ENCODE results near the gene CERS2. TPM values are rescaled to one million over a fixed set of nuclear protein-coding genes. Genes with fewer than 3 reads are reported as not detected.
A peak's percentile ranks its signal among the peaks of the same experiment; 100 is the strongest.

The CERS2 gene
- total and polyA plus RNA-seq, 2 of the 13 experiments (the other 11 are each of a cell fraction or from before 2014, with no cell fraction given) = 269 to 298 TPM

GRCh38 chr1:151006327-151007052, 31.9 kb upstream of the CERS2 start, which contains the start of gene MINDY1 (continued):
- TF ChIP-seq ASH2L (IDR thresholded peaks at IDR 0.05; ENCODE audit: insufficient read length, low read depth, low read length) = peak; percentile 30
- peak; percentile 38 for TF ChIP-seq SRSF1 (optimal IDR thresholded peaks at IDR 0.05; ENCODE audit: low read depth, low read length)
- TF ChIP-seq KDM3A (CRISPR knock-in tag; IDR thresholded peaks at IDR 0.05; ENCODE audit: low read depth) = peak; percentile 67; the same call in 1 of the 2 replicates
- TF ChIP-seq ZNF710 (CRISPR knock-in tag; IDR thresholded peaks at IDR 0.05; ENCODE audit: borderline replicate concordance) = peak; percentile 97
- TF ChIP-seq ZNF773 (CRISPR knock-in tag; IDR thresholded peaks at IDR 0.05; ENCODE audit: borderline replicate concordance) = no peak
- no peak for TF ChIP-seq ZNF251 (CRISPR knock-in tag; IDR thresholded peaks at IDR 0.05)
- TF ChIP-seq ZFY (CRISPR knock-in tag; IDR thresholded peaks at IDR 0.05) = peak; percentile 9; the same call in 1 of the 2 replicates
- peak; percentile 23 for TF ChIP-seq CEBPG (CRISPR knock-in tag; IDR thresholded peaks at IDR 0.05)
- 0 out of 2 replicates have a peak, but pooled peaks have one; percentile 24 for TF ChIP-seq ZNF891 (CRISPR knock-in tag; IDR thresholded peaks at IDR 0.05)
- 0 out of 2 replicates have a peak, but pooled peaks have one; percentile 6 for TF ChIP-seq MTA1 (CRISPR knock-in tag; IDR thresholded peaks at IDR 0.05; ENCODE audit: borderline replicate concordance)
- peak; percentile 25; the same call in 1 of the 2 replicates for TF ChIP-seq MIER3 (CRISPR knock-in tag; IDR thresholded peaks at IDR 0.05; ENCODE audit: borderline replicate concordance)
- 0 out of 2 replicates have a peak, but pooled peaks have one; percentile 41 for TF ChIP-seq PITX1 (CRISPR knock-in tag; IDR thresholded peaks at IDR 0.05)
- TF ChIP-seq MAZ (IDR thresholded peaks at IDR 0.05; ENCODE audit: borderline replicate concordance, low read depth, low read length) = no peak
- TF ChIP-seq MAZ (CRISPR knock-in tag; IDR thresholded peaks at IDR 0.05; ENCODE audit: low read depth) = peak; percentile 3; the same call in 1 of the 2 replicates
- TF ChIP-seq ZNF263 (CRISPR knock-in tag; IDR thresholded peaks at IDR 0.05) = peak; percentile 94
- TF ChIP-seq KDM2A (CRISPR knock-in tag; IDR thresholded peaks at IDR 0.05; ENCODE audit: borderline replicate concordance, low read depth) = peak; percentile 41; the same call in 1 of the 2 replicates
- no peak for TF ChIP-seq TAF15 (IDR thresholded peaks at IDR 0.05; ENCODE audit: low read depth, low read length, poor library complexity, severe bottlenecking)
- TF ChIP-seq SALL1 (CRISPR knock-in tag; IDR thresholded peaks at IDR 0.05) = peak; percentile 49; the same call in 1 of the 2 replicates
- TF ChIP-seq CHCHD3 (CRISPR knock-in tag; IDR thresholded peaks at IDR 0.05) = no peak
- TF ChIP-seq ZNF331 (CRISPR knock-in tag; IDR thresholded peaks at IDR 0.05) = peak; percentile 57; the same call in 1 of the 2 replicates
- 0 out of 2 replicates have a peak, but pooled peaks have one; percentile 53 for TF ChIP-seq HMGXB3 (CRISPR knock-in tag; IDR thresholded peaks at IDR 0.05; ENCODE audit: borderline replicate concordance)
- TF ChIP-seq NFIC (IDR thresholded peaks at IDR 0.05; ENCODE audit: low read length) = no peak
- peak; percentile 52; the same call in 1 of the 2 replicates for TF ChIP-seq ZKSCAN8 (CRISPR knock-in tag; IDR thresholded peaks at IDR 0.05; ENCODE audit: borderline replicate concordance)
- TF ChIP-seq ZNF232 (CRISPR knock-in tag; IDR thresholded peaks at IDR 0.05; ENCODE audit: borderline replicate concordance) = no peak
- no peak; the same call in 1 of the 2 replicates for TF ChIP-seq BCL6 (CRISPR knock-in tag; IDR thresholded peaks at IDR 0.05)
